AG09319 (cell line): ENCODE data around the gene ITGA2.

Experiments
- DNase-seq: peaks from one replicate; pipeline ENCODE4 v3.0.0-alpha.2; 2010; ENCODE audit warnings: low read depth; ENCODE audit errors: extremely low read depth
- TF ChIP-seq, protein P1 (sequence below): IDR thresholded peaks from 2 replicates; pipeline ENCODE4 v1.5.1; 2011; ENCODE audit warnings: low read depth, mild to moderate bottlenecking, inconsistent platforms, low read length, moderate library complexity

ITGA2 gene

DNA sequence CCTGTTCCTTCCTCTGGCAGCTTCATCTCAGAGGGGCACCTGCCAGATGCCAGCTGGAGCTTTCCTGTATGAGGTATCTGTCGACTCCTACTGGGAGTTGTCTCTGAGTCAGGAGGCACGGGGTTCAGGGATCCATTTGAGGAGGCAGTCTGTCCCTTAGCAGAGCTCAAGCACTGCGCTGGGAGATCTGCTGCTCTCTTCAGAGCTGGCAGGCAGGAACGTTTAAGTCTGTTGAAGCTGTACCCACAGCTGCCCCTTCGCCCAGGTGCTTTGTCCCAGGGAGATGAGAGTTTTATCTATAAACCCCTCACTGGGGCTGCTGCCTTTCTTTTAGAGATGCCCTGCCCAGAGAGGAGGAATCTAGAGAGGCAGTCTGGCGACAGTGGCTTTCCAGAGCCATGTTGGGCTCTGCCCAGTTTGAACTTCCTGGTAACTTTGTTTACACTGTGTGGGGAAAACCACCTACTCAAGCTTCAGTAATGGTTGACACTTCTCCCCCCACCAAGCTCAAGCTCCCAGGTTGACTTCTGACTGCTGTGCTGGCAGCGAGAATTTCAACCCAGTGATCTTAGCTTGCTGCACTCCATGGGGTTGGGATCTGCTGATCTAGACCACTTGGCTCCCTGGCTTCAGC, 11.8 kb upstream of the ITGA2 start:
- no peak for DNase-seq
- TF ChIP-seq, protein P1, sequence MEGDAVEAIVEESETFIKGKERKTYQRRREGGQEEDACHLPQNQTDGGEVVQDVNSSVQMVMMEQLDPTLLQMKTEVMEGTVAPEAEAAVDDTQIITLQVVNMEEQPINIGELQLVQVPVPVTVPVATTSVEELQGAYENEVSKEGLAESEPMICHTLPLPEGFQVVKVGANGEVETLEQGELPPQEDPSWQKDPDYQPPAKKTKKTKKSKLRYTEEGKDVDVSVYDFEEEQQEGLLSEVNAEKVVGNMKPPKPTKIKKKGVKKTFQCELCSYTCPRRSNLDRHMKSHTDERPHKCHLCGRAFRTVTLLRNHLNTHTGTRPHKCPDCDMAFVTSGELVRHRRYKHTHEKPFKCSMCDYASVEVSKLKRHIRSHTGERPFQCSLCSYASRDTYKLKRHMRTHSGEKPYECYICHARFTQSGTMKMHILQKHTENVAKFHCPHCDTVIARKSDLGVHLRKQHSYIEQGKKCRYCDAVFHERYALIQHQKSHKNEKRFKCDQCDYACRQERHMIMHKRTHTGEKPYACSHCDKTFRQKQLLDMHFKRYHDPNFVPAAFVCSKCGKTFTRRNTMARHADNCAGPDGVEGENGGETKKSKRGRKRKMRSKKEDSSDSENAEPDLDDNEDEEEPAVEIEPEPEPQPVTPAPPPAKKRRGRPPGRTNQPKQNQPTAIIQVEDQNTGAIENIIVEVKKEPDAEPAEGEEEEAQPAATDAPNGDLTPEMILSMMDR = no peak

DNA sequence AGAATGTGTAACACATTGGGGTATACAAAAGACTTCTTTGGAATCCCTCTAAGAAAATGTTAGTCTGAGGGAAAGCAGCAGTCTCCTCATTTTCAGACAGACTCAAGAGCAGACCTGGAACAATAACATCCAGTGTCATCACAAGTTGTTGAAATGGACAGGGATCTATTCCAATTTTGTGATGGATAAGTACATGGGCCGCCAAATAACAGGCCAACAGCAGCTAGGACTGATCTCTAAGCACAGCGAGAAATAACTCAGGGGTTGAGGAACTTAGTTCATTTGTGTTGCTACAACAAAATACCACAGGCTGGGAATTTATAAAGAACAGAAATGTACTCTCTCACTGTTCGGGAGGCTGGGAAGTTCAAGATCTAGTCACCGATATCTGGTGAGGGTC, 7.6 kb upstream of the ITGA2 start:
- TF ChIP-seq, protein P1 = no peak
- no peak for DNase-seq

DNA sequence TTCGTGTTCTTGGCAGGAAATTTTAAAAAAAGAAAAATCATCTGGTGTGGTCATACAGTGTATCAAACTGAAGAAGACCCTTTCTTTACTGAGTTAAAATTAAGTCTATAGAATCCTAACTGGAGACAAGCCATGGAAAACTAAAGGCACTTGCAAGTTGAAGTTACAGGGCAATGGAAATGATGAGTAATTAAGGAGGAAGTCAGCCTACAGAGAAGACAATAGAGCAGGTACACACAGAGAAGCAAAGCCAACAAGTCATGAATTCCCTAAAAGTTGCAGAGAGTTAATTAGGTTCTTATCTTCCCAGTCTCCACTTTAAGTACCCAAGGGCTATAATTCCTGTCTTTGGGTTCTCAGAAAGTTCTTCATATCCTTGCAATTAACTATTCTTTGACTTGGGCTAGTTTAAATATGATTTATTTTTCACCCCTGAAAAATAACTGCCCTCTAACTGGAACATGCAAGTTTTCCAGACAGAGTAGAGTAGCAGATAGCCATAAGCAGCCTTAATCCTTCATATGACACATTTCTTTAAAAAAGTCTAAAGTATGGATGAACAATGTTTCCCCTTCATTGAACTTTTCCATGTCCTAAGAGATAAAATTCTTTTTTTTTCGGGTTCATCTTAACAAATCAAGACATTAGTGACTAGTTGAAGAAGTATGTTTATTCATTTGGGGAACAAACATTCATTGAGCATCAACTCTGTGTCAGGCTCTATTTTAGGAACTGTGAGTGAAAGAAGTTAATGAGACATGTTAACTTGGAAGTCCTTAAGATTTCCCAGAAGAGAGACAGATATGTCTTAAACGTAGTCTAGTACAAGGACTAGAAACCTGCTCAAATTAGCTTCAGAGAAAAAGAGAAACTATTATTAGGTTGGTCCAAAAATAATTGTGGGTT, 5.2 kb upstream of the ITGA2 start:
- TF ChIP-seq, protein P1 = no peak
- DNase-seq = no peak

DNA sequence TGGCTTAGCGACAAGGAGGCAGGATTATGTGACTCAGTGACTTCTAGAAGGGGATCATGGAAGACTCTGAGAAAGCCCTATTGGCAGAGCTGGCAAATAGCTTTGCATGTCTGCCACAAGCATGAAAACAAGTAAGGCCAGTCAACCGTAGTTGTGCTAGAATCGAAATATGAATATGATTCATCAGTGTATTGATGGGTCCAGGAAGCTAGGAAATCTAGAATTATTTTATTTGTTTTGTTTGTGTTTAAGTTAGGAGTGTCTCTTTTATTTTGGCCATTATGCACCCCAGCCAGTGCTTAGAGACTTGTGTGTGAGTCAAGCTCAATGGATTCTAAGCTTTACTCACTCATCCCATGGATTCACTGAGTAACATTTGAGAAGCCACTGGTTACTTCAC, 3.8 kb upstream of the ITGA2 start:
- TF ChIP-seq, protein P1 = no peak
- no peak for DNase-seq

DNA sequence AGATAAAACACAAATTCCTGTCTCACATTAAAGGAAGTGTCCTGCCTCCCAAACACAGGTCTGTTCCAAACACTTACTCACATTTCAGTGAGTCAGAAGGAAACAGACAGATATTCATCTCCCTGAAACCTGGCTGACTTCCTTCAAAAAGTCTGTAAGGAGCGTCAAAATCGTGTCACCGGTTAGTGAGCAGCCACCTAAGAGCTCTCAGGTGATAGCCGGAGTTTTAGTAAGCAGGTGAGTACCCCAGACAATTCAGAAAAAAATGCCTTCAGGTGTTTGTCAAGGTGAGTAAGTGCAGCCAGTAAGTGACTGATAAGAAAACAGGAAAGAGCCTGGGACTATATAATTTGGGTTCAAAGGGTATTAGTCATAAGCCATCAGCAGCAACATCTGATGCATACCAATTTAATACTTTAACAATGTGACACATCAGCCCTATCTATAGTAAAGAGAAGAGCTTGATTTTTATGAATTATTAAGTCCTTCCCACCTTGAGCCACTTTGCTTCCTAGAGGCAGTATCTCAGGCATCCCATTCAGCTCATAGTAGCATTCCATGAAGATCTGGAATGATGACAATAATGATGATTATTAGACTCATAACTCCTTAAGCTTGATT, 1.3 kb upstream of the ITGA2 start:
- DNase-seq = no peak
- TF ChIP-seq, protein P1 = no peak

DNA sequence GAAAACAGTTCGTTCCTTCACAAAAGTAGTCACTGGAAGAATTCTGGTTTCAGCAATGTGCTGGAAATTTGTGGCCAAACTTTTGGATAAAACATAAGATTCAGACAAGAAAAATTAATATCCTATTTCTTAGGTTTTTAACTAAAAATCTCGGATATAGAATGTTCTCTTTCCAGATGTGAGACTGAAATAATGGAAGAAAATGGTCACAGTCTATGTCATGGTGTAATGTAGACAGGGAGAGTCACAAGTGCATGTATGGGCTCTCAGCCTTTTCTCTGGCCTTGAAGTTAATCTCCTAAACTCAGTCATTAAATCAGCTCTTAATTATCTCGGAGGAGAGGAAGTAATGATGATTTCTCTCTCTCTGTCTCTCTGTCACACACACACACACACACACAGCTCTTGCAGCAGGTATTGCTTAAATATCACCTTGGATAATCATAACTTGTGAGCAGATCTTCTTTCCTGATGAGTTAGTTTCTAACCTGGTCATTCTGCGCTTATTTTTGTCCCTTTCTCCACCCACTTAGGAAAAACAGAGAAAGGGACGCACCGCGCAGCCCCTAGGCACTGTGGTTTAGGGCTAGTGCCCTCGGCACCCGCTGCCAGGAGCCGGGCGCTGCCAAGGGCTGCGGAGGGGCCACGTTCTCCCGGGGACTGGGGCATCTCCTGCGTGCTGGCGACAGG, 672 bp upstream of the ITGA2 start:
- DNase-seq = no peak
- TF ChIP-seq, protein P1 = no peak
